CD1c-positive myeloid dendritic cell (primary cell): ENCODE results near the gene MRC1.

Source experiments
- DNase-seq: peaks from one replicate; pipeline ENCODE4 v3.0.0-alpha.2; 2016; ENCODE audit errors: extremely low spot score

MRC1 gene

DNA sequence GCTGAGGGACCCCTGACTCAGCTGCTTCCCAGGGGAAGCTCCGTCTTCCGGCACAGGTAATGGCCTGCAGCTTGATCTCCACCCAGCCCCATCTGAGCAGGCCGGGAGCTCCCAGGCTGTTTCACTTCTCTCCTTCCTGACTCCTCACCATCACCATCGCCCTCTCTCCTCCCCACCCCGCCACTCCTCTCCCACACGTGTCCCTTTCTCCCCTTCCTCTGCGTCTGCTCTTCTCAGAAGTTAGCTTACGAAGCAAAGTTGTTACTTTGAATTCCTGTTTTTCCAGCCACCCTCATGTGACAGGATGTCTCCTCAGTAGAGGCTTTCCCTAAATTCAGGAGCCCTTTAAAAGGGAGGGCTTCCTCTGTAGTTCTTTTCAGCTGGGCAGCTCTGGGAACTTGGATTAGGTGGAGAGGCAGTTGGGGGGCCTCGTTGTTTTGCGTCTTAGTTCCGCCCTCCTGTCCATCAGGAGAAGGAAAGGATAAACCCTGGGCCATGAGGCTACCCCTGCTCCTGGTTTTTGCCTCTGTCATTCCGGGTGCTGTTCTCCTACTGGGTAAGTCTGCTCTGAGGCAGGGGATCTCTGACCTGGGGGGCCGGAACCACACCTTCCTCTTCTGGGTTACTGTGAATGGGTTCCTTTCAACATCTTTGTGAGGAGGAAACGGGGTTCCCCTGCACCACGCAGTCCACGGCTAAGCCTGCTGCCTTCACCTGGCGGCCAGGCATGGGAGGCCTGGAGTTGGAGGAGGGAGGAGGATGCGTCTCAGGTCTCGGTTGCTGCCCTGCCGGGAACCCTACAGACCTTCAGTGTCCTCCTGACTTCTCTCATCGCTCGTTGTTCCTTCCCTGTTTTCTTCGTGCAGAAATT is at the start of gene MRC1:
MRC1 (plus strand) TSS at position 378 of the 871 bp plus-strand sequence; CDS start at position 496, 118 bp downstream.
- peak; percentile 80 for DNase-seq

DNA sequence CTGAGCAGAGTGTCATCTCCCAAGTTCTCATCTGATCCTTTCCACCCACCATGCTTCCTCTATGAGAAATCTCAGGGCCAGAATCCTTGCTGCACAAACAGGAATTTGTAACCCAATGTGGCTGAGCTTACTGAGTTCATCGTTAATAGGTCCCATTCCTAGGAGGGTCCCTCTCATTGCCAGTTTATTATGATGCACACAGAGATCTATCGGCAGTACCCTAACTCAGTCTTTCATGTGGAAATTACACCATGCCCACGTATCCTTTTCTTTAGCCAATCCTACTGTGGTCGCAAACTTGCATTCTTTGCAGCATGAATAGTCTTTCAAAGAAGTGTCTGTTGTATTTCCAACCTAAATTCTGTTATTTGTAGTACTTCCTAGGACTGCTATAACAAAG is 45.0 kb upstream of the MRC1 start:
- no peak for DNase-seq

DNA sequence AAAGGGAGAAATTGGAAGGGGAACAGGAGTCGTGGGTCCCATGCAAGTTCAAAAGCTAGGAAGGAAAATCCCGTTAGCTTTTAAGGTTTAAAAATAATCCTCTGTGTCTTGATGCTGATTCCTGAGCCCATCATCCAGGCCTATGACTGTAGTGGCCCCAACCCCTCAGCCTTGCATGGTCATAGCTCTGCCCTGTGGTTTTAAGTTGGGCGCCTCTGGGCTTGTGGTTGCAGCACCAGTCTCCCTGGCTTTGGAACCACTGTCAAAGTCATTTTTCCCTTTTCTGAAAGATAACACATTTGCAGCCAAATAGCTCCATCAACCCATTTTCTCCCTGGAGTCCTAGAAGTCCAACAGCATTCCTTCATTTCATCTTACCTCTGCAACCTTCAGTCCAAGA is 43.5 kb upstream of the MRC1 start:
- no peak for DNase-seq

DNA sequence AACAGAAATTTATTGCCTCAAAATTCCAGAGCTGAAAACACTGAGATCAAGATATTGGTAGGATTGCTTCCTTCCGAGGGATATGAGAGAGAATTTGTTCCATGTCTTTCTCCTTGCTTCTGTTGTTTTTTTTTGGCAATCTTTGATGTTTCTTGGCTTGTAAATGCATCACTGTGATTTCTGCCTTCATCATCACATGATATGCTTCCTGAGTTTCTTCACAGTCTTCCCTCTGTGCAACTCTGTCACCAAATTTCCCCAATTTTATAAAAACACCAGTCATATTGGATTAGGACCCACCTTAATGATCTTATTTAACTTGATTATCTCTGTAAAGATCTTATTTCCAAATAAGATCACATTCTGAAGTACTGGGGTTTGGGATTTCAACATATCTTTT is 42.4 kb upstream of the MRC1 start:
- peak; percentile 41 for DNase-seq

DNA sequence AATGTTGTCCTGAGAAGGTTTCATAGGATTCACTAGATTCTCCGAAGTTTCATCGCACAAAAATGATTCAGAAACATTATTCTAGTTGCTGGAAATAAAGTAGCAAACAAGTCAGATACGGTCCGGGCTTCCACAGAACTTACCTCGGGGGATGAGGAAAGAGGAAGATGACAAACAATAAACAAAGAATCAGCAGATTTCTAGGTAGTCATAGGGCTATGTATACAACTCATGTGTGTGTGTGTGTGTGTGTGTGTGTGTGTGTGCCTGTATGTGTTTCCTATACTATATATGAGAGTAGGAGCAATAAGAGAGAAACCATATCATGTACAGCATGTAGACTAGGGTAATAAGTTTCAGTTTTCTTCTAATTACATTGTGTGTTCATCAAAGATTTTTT is 40.7 kb upstream of the MRC1 start:
- peak; percentile 87 for DNase-seq

DNA sequence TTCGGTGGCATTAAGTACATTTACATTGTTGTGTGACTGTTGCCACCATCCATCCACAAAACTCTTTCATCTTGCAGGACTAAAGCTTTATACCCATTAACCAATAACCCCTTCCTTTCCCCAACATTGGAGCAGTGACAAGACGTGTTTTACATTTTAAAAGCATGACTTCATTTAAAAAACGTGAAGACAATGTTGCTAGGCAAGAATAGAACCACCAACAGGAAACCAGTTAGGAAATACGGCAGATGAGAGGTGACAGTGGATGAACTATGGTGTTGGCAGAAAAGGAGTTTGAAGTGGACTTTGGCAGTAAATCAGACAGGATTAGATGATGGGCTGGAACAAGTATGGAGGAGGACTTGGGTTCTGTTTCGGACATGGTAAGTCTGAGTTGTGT is 40.2 kb upstream of the MRC1 start:
- DNase-seq: peak; percentile 54

DNA sequence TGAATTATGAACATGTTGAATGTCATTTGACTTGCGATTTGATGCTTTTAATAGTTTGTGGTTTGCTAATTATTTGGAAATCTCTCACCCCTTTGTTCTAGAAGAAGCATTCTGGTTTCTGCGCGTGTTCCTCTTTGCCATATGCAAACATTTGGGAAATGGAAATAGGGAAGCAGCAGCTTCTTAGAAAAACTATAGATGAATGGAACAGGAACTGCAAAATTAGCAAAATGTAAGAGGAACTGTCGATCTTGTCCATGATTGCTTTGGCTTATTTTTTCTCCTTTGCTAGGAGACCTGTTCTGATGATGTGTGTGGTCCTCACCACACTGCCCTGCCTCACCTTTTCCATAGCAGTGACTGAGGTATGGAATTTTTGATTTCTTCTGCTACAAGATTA is 38.1 kb upstream of the MRC1 start:
- DNase-seq: peak; percentile 89

DNA sequence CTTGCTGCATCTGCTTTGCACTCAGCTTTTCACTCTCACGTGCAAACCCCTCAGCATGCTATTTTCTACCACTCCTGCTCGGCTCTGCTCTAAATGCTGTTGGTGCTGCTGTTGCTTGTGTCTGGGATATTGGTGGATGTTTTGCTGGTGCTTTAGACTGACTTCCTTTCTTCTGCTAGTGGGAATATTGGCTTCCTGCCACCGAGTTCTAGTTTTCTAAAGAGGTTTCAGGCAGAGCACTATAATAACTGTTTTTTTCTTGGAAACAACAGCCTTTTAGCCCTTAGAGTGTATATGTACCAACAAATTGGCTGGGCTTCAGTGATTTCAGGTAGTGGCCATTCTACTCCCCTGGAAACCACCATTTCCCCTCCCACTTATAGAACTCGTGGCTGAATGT is 29.4 kb upstream of the MRC1 start:
- no peak for DNase-seq

DNA sequence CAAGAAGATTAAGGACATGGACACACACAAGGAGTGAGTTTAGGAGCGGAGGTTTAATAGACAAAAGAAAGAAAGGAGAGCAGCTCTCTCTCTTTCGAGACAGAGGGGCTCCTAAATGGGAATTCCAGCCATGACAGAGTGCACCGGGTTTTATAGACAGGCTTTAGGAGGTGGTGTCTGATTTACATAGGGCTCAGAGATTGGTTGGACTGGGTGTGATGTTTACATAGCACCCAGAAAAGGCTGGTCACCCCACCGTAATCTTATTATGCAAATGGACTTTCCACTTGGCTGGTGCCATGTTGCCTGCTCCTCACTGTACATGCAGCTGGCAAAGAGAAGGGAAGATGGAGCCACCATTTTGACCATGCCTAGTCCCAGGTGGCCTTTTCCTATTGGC is 28.4 kb upstream of the MRC1 start:
- no peak for DNase-seq

DNA sequence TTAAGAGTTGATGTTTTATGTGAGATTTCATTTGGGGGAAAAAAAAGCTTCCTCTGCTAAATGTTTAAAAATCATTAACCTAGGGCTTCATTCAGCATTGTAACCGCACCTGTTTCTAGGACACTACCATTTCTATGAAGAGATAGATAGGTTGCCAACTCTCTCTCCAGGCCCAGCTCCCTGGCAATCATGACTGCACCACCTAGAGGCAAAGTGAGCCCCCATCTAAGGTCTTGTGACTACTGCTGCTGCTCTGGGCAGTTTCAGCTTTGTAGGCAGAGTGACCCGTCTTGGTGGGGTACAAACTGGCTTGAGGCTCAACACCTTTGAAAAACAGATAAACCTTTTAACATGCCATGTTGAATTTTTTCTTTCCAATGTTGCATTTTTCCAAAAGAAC is 27.3 kb upstream of the MRC1 start:
- DNase-seq: no peak

DNA sequence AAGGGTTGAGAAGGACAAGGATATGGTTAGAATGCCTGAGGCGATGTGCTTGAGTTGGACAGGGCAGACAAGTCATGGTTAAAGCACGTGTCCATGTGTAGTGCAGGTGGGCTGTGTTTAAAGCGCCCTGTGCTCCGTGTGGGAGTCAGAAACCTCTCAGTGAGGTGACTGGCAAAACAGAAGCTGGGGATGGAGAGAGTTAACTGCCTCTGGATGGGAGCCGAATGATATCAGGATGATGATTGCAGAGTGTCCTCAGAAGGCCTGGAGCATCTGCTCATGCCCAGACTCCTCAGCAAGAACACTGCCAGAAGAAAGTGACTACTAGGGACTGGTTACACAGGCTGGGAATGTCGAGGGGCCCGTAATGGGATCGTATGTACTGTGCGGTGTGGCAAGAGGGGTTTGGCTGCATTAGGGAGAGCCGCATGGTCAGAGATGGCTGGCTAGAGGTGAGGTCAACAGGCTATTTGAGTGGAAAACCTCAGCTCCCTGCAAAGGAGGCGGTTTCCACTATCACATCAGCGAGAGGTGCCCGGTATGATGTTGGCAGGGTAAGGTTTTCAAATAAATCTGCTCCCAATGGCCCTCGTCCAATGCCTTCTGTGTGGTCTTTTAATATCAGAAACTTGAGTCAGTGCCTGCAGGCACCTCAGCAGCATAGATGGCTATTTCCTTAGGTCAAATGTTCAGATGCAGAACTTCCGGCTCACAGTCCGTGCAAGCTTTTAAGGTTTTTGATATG is 26.1 kb upstream of the MRC1 start:
- DNase-seq: no peak

DNA sequence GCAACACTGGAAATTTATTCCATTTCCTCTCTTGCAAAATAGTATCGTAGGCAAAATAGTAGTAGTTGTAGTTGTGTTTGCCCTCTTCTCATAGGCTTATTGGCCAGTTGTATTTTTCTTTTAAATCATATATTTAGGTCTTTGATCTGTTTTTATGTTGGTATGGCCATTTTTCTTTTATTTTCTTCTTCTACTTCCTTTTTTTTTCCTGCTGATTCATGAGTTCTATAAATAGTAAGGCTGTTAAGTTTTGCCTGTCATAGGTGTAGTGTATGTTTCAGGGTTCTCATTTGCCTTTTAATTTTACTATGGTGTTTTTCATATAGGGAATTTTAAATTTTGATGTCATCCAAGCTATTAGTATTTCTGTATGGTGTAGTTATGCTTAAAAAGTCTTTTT is 25.4 kb upstream of the MRC1 start:
- DNase-seq: no peak

DNA sequence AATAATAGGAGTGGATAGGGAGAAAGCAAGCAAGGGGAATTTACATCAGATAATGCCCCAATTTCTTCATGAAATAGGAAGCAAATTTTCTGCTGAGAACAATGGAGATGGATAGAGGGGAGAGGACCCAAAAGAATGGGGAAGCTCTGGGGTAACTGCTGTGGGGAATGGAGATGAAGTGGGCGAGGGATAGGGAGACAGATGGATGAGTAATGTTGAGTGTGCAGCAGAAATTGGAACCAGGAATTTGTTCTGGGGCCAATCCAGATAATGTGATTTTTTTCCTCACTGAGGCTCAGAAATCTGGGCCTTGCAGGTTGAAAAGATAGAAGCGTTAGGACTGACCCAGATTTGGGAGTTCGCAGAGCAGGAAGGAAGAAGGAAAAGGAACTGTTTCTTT is 24.5 kb upstream of the MRC1 start:
- peak; percentile 73 for DNase-seq

DNA sequence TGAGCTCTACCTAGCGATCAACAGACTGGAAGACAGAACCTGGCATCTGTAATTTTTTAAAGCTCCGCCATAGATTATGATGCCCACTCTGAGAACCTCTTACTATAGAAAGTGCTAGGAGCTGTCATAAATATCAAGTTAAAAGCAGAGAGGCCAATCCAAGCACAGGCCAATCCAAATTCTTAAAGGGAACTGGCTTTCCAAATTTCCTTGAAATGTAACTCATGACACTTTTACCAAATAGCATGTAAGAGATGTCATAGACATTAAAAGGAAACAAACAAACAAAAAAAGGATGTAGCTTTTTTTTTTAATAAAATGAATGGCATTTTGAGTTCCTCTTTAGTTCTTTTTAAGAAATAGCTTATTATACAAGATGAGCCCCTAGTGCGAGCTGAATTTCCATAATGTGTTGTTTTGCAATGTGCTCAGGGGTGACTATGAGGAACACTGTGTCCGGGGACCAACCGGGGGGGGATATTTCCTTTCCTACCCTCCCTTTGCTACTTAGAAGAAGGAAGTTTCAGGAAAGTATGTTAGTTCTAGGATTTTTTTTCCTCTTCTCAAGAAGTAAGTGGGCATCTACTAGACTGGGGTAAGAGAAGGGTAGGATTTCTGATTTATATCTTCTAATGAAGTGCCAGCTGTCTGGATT is 23.7 kb upstream of the MRC1 start:
- peak; percentile 96 for DNase-seq

DNA sequence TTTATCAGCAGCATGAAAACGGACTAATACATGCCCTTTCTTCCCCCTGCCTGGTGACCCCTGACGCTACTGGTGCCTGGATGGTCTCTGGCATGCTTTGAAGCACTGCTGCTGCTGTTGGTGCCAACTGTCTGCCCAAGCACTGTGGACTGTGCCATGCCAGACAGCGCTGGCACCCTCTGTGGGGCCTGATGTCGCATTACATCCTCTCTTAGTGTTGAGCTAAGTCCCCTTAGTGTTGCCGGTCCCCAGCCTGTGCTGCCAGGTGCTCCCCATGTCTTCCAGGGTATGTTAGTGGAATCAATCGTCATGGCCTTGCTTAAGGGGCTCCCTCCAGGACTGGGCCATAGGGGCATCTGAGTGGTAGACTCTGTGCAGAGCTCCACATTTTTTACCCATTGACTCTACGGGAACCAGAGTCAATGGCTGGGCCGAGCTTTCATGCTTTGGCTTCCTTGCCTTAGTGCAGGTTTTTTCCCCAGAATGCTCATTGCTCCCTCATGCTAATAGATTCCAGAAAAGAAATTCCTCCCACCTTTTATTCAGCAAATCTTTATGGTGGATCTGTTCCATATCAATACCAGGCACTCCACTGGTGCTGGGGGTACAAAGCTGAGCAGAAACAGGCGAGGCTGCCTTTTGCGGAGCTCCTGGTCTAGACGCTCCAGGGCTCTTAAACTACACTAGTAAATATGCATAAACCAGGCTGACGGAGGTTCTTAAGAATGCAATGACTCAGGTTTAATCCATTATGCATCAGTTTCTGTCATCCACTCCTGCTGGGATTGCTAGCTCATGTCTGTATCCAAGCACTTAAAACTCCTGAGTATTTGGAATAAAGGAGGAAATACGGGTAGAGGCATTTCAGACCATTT is 21.8 kb upstream of the MRC1 start:
- no peak for DNase-seq

DNA sequence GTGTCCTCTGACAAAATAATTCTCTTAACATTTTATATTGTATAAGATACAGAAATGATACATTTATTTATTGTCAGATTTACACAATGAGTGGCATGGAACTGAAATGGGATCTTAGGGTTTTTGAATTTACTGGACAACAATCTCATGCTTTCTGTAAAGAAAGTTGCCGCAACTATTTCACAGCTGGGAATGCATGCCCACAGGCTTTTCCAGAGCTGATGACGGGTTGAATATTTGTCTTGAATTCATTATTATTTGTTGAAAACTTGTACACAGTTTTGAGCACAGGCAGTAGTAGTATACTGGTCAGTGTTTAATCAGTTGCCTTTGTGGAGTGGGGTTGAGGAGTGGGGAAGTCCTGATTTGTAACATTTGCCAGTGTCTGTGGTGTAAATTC is 20.5 kb upstream of the MRC1 start:
- no peak for DNase-seq

DNA sequence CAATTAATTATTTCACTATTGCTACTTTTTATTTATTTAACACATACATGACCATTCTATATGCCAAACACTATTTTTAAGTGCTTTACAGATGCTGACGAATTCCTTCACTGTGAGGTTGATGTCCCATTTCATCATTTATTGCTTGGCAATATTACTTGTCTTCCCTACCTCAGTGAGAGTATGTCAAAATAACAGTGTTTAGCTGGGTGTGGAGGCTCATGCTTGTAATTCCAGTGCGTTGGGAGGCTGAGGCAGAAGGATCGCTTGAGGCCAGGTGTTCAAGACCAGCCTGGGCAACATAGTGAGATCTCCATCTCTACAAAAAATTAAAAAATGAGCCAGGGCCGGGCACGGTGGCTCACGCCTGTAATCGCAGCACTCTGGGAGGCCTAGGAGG is 19.8 kb upstream of the MRC1 start:
- no peak for DNase-seq

DNA sequence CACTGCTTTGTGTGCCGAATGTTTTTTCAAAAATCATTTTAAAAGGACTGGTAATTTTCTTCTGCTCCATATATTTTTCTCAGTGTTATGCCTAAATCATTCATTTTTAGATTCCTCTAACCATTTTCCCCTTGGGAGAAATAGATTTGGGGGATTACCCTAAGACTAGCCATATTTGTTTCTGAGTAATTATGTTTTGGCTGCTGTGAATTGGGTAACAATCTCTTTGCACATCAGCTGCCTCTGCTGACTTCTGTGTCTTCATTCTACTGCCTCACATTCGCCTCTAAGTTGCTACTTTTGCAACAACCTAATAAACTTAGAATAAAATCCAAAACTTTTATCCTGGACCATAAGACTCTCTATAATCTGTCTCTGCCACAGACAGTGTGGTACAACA is 18.5 kb upstream of the MRC1 start:
- no peak for DNase-seq

DNA sequence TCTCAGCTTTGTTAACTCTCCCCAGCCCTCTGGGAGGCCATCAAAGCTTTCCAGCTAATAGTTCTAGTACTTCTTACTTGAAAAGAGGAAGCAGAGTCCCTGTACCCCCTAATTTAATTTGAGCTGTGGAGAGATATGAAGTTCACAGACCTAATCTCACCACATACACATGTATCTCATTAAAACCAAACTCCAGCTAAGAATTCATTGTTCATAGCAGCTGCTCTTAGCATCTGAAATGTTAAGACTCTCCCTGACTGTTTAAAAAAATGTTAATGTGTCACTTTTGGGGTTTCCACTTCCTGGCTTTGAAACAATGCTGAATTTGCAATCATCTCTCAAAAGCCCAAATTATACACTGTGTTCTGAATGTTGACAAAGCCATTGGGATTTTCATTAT is 16.2 kb upstream of the MRC1 start:
- DNase-seq: no peak

DNA sequence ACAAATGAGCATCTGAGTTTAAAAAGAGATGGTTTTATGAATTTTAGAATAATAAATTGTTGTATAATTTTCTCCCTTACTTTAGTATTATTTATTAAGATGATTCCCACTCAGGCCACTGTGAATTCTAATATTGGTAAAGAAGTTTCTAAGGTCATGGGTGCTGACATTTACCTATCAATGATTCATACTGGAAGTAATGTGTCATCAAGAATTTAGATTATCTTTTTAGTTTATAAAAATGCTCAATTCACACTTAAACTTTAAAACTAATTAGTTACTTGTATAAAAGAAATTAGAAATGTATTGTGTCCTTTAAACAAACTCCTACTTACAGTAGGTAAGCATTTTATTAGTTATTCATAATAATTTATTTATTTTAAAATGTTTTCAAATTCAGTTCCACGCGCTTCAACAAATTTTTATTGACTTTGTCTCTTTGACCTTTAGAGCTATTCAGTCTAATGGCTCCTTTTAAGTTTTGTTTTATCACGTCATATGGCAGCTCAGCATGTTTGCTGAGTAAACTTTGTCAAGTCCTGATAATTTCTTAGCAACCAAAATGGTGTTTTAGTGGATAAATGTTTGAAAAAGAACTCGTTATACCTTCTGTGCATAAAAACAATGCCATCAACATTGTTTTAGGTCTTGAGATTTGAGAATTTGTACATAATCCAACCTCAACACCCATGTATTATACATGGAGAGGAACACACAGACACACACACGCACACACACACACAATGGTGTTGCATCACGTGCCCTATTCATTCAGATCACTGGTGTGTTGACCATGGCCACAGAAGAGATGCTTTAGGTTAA is 15.1 kb upstream of the MRC1 start:
- no peak for DNase-seq

DNA sequence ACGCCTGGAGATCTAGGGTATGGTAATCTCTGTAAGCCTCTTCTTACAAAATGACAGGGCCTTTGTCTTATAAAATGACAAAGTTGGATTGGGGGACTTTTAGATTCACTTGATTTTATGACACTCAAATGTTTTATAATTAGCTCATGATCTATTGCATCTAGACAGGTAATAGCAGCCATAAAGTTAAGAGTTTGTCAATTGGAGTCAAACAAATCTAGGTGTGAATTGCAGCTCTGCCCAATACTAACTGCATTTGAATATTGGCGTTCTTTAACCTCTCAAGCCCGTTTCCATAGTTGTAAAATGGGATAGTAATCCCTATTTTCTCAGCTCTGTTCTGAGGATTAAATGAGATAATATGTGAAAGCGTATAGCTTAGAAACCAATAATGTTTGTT is 14.1 kb upstream of the MRC1 start:
- DNase-seq: no peak
